ENCODE data around the gene PCDH9.

GRCh38 chr13:66530158-66530557, 700.0 kb downstream of the PCDH9 start:
- no peak for TF ChIP-seq CTCF (IDR thresholded peaks at IDR 0.05; ENCODE audit: insufficient read depth, low read length, poor library complexity, severe bottlenecking)
- TF ChIP-seq EZH2phosphoT487 (conservative IDR thresholded peaks at IDR 0.05; ENCODE audit: low read length), result no peak

All from SU-DHL-6 (cell line).